Myocyte (in vitro differentiated cells): ENCODE data around the gene CARD19. TPM values are rescaled to one million over a fixed set of nuclear protein-coding genes. Genes with fewer than 3 reads are reported as not detected.
A peak's percentile ranks its signal among the peaks of the same experiment; 100 is the strongest.

Source experiments
- DNase-seq: peaks from one replicate; pipeline ENCODE4 v3.0.0-alpha.2; 2012; ENCODE audit warnings: low read depth
- total RNA-seq: library from RNA; depleted of rRNA; stranded (reverse); fragments of >200 nt; gene quantifications from 2 replicates; pipeline ENCODE4 v1.2.3, GENCODE V29; 2014

The CARD19 gene
- total RNA-seq, 1 donor from 2014 or later = 61.2 TPM

GRCh38 chr9:93117924-93118862 is 22.2 kb downstream of the CARD19 start:
- no peak for DNase-seq

- no peak for DNase-seq
Observed at GRCh38 chr9:93118863-93119702, 23.1 kb downstream of the CARD19 start.

DNA sequence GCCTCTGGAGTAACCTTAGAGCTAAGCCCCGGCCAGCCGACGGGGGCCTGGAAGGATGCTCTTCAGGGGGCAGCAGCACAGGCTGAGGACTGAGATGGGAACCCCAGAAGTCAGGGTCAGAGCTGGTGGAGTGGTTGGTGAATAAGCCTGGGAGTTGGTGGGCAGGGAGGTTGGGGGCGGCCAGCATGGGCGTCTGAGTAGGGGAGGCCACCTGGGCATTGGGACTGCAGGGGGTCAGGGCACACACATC is 23.6 kb downstream of the CARD19 start:
- DNase-seq = no peak

DNA sequence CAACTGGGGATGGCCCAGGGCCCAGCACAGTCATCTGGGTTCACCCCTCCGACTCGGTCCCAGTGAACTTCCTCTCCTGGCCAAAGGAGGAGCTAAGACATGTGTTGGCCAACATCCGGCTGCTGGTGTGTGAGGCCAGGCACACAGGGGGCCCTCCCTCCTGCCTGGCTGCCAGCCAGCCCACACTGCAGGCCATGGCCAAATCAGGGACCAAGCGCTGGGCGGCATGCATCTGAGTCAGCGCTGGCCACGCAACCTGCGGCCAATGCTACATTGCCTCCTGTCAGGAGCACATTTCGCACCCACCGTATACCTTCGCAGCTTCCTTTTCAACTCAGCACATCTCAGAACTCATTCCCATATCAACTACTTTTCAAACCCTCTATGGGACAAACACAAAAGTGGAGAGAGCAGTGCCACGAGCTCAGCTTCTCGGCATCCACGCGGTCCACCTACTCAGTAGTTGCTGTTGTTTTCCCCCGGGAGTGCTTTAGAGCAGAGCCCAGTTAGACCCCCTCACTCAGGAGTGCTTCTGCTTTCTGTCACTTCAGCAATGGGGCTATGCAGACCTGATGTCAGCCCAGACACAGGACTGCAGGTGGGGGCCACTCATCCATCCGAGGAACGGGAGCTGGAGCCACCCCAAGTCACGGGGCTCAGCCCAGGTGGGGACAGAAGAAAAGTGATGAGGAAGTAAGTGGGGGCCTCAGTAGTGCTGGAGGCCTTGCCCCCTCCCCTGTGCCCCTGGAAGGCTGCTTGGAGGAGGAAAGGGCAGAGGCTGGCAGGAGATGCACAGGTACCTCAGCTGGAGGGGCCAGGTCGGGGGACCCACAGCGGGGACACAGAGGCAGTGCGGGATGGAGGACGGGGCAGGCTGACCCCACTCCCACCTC is 24.2 kb downstream of the CARD19 start:
- peak; percentile 96 for DNase-seq

GRCh38 chr9:93120846-93121315 is 24.9 kb downstream of the CARD19 start:
- no peak for DNase-seq

DNA sequence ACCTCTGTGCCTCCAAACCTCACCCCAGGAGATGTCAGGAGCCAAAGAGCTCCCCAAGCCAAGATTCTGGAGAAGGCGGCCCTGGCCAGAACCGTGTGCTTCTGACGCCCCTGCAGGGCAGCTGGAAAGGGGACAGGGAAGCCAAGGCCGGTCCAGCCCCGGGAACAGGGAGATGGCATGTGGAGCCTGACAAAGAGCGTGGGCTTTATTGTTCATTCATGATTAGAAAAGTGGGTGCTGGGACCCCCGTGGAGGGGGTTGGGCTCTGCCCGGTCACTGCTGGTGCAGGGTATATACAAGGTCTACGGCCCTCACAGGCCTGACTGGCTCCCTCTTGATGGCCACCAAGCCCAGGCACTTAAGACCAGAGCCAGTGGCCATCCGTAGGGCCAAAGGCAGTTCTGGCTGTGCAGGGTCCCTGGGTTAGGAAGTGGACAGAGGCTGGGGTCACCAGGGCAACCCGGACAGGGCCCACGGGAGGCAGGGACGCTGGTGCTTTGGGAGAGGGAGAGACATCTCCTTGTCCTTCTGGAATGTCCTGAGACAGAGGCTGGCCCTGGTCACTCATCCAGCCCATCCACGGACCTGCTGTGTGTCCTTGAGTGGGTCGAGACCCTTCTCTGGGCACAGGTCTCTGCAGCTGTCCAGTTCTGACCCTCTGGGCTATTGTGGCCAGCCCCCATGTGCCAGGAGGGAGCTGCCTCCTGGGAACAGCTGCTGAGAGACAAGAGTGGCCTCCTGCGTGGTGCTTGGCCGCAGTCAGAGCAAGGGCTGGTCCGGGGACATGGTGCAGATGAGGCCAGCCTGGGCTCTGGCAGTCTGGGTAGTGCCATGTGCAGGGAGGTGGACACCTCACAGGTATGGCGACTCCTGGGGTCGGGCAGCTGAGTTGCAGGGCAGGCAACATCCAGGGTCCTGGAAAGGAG is 25.6 kb downstream of the CARD19 start:
- DNase-seq = peak; percentile 41

DNA sequence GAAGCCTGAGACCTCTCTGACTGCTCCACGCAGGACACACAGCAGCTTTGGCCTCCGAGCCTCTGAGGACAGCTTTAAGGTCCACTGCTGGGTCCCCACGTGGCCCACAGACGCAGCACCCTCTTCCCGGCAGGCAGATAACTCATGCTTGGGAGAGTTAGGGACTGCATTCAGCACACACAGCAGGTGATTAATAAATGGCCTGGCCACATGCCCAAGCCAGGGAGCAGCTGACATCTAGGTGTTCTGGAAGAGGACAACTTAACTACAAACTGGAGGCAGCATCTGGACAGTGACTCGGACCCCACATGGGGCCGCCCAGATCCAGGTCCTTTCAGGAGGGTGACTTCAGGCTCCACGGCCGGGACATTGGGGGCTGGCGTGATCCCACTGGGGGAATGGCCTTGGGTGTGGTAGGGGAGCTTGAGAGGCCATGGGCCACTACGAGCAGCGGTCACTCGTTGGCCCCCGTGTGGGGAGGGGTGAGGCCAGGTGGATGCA is 26.8 kb downstream of the CARD19 start:
- DNase-seq = no peak

DNA sequence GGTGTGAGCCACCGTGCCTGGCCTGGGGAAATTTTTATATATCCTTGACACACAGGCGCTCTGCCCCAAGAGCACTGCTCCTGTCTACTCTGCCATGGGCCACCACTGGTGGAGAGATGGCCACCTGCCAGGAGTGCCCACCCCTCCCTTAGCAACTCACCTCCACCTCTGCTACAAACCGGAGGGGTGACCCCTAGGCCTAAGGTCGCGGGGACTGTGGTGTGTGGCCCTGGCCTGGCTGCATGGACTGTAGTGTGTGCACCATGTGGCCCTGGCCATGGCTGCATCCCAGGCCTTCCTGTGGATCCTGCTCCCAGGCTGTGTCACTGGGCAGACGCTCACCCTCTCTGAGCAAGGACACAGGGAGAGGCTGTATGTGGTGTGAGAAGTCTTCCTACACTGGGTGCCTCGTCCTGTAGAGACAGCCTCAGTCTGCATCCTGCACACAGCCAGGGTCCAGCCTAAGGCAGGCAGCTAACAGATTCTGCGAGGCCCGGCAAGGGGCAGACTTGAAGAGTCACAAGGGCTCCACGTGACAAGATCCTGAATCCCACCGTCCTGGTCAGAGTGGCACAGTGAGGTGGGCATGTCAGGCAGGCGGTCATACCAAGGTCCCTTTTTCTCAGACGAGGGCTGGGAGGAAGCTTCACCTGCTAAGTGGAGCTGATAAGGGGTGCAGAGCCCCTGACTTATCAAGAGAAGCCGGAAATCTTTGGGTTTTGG is 27.7 kb downstream of the CARD19 start:
- no peak for DNase-seq

- no peak for DNase-seq
Observed at GRCh38 chr9:93124793-93125192, 28.8 kb downstream of the CARD19 start.

DNA sequence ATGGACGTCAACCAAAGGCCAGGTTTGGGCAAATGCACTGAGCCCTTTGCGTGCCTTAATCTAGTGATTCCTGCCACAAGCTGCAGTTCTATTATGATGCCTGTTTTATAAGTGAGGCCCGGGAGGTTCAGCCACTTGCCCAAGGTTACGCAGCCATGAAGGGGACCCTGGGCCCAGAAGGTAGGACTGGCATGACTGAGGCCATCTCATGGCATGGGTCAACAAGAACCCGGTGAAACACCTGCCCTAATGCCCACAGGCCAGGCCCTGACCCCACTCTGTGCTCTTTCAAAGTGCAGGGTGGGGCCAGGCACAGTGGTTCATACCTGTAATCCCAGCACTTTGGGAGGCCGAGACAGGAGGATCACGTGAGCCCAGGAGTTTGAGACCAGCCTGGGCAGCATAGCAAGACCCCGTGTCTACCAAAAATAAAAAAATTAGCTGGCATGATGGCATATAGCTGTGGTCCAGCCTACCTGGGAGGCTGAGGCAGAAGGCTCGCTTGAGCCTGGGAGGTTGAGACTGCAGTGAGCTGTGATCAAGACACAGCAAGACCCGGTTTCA is 29.4 kb downstream of the CARD19 start:
- no peak for DNase-seq

DNA sequence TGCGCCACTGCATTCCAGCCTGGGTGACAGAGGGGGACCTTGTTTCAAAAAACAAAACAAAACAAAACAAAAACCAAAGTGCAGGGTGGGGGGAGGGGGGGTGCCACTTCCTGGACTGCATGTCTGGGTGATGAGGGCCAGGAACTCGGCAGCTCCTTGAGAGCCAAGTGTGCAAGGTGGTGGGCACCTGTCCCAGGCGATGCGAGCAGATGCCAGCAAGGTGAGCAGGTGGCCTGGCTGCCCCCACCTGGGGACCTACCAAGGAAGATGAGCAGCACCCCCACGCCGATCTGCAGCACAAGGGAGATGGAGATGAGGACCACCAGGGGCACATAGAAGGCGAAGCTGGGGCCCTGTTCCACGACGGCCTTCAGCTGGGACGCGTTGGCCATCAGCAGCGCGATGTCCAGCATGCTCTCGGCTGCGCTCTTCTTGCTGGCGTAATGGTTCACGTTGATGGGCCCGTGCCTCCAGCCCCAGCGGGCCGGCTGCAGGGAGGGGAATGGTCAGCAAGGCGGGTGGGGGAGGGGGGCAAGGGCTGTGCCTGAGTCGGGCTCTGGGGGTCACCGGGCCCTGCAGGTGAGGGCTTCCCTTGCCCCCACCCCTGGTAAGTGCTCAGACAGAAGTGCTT is 30.2 kb downstream of the CARD19 start:
- DNase-seq = no peak

DNA sequence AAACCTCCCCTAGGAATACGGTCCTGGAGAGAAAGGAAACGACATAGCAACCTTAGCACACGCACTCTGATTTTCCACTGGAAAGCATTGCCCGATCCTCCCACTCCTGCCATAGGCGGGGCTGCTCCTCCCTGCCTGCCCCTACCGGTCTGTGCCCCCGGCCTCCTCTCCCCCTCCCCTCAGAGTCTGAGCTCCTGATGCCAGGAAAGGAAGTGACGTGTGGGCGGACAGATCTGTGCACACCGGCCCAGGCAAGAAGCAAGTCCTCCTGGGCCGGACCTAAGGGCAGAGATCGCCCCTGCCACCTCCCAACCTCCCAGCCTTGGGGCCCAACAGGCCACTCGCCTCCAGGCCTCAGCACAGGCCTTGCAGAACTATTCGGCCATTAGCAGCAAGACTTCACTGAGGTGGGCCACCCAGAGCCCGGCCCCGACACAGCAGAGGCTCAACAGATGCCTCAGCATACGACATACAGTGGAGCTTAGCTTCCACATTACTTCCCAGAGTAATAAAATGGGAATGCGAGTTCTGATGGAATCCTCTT is 30.9 kb downstream of the CARD19 start:
- DNase-seq = no peak

DNA sequence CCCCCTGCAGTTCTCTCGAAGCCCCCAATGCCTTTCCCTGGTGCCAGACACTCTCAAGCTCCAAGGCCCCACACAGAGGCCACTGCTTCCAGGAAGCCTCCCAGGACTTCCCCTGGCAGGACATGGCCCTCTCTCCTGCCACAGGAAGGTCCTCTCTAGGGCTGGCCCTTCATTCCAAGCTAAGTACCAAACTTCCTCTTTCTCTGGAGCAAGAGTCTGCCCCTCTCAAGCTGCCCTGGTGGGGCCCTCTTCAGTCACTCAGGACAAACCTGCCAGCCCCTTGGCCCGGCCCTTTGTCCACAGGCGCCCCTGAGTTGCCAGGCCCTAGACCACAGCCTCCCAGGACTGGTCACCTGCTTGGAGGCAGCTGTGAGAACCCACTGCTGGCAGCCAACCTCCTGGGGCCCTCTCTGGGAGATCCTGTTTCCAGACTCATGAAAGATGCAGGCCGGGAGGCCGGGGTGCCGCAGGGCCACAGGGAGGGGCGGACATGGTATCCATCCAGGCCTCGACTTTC is 31.4 kb downstream of the CARD19 start:
- DNase-seq = peak; percentile 91

- no peak for DNase-seq
Observed at GRCh38 chr9:93128011-93128714, 32.1 kb downstream of the CARD19 start.

GRCh38 chr9:93128715-93129224 is 32.8 kb downstream of the CARD19 start:
- DNase-seq = no peak

GRCh38 chr9:93129286-93129685 is 33.3 kb downstream of the CARD19 start:
- no peak for DNase-seq
